GM12878 (cell line): ENCODE measurements around the gene TMEM236. TPM values are rescaled to one million over a fixed set of nuclear protein-coding genes. Genes with fewer than 3 reads are reported as not detected.
"Not testable (repeated sequence)": the region's sequence is repeated elsewhere in the genome, so short reads cannot be mapped to it uniquely, and the experiment has no call there.

Experiments used
- ATAC-seq: fragments of 200-7000 bp; cut with Tn5 transposase; 3 replicates; pipeline ENCODE4 v1.9.1; 2020; ENCODE audit warnings: mild to moderate bottlenecking, moderate library complexity
- BruUV-seq: library from RNA; stranded (reverse); fragments of 400-500 nt; replicated peaks from 2 replicates; lab custom pipeline; 2021; lab: Mats Ljungman, UMichigan
- CTCF ChIA-PET: fragments of 300-600 bp; sonication (Branson Sonifier 250); formaldehyde crosslinking; extraction: SDS; loops from one replicate; lab custom pipeline; 2021; ENCODE audit warnings: inconsistent platforms; lab: Yijun Ruan, JAX
- POLR2A ChIA-PET: fragments of 350-600 bp; formaldehyde crosslinking; extraction: SDS; loops from one replicate; lab custom pipeline; 2021; ENCODE audit warnings: inconsistent platforms; lab: Charles Lee
- RAD21 ChIA-PET: fragments of 300-600 bp; sonication (Branson Sonifier 250); formaldehyde crosslinking; loops from one replicate; lab custom pipeline; 2023; ENCODE audit warnings: antibody characterized with exemption; ENCODE audit not compliant: unreplicated experiment; lab: Charles Lee
- SMC1A ChIA-PET: fragments of 300-600 bp; sonication (Branson Sonifier 250); formaldehyde crosslinking; loops from one replicate; lab custom pipeline; 2023; ENCODE audit not compliant: unreplicated experiment, uncharacterized antibody; lab: Charles Lee
- DNase-seq: peaks from one replicate; pipeline ENCODE4 v3.0.0-alpha.2; 2011; ENCODE audit warnings: low read depth, low spot score
- FAIRE-seq: peaks from 3 replicates; lab custom pipeline; 2011; peaks lifted over from hg19 to GRCh38; lab: Jason Lieb, UNC
- H2AFZ ChIP-seq: 2 replicates; pipeline ENCODE4 v1.6.0; 2011; ENCODE audit warnings: low read depth, low read length, control low read depth; ENCODE audit not compliant: control insufficient read depth
- H3K27ac ChIP-seq: 2 replicates; pipeline ENCODE4 v1.5.1; 2011; ENCODE audit warnings: control low read depth; ENCODE audit not compliant: control insufficient read depth, insufficient read depth
- H3K27me3 ChIP-seq, 2 experiments: replicated peaks in 1 of 2; 2 replicates each; pipeline versions ENCODE4 v1.6.0 to v1.6.1; 2011; ENCODE audit warnings: low read length in 1 of 2; ENCODE audit not compliant: control insufficient read depth in 2 of 2, insufficient read depth in 2 of 2
- H3K36me3 ChIP-seq, 2 experiments: 2 replicates each; pipeline ENCODE4 v1.5.1; 2011; ENCODE audit warnings: low read length in 1 of 2; ENCODE audit not compliant: control insufficient read depth in 2 of 2, insufficient read depth in 2 of 2
- H3K4me1 ChIP-seq: 2 replicates; pipeline ENCODE4 v1.6.1; 2011; ENCODE audit warnings: mild to moderate bottlenecking, low read length, moderate library complexity, mixed read lengths; ENCODE audit not compliant: control insufficient read depth, insufficient read depth
- H3K4me2 ChIP-seq: 2 replicates; pipeline ENCODE4 v1.6.0; 2011; ENCODE audit warnings: control low read depth; ENCODE audit not compliant: control insufficient read depth, insufficient read depth
- H3K4me3 ChIP-seq: fragments of 200-600 bp; sonication (generic); 2 replicates; pipeline ENCODE4 v1.5.1; 2016
- H3K79me2 ChIP-seq: 2 replicates; pipeline ENCODE4 v1.6.0; 2011; ENCODE audit warnings: low read length; ENCODE audit not compliant: control insufficient read depth, insufficient read depth
- H3K9ac ChIP-seq: 2 replicates; pipeline ENCODE4 v1.8.0; 2011; ENCODE audit warnings: low read length, control low read depth, mixed read lengths; ENCODE audit not compliant: control insufficient read depth, insufficient read depth
- H3K9me3 ChIP-seq: replicated peaks from 3 replicates; pipeline ENCODE4 v1.5.1; 2011; ENCODE audit warnings: mild to moderate bottlenecking, low read length; ENCODE audit not compliant: control insufficient read depth, insufficient read depth
- H4K20me1 ChIP-seq: 2 replicates; pipeline ENCODE4 v1.6.0; 2011; ENCODE audit not compliant: control insufficient read depth, insufficient read depth
- ASH2L ChIP-seq: fragments of 300-600, 200-600 bp; sonication (generic); IDR thresholded peaks from 2 replicates; pipeline ENCODE4 v1.6.1; 2017; ENCODE audit warnings: low read depth, mild to moderate bottlenecking, borderline replicate concordance
- ATF3 ChIP-seq: IDR thresholded peaks from 2 replicates; pipeline ENCODE4 v1.6.1; 2011; ENCODE audit warnings: low read depth, mild to moderate bottlenecking, low read length, moderate library complexity, borderline replicate concordance; ENCODE audit errors: extremely low read depth
- ATF7 ChIP-seq: fragments of 450-650 bp; IDR thresholded peaks from 2 replicates; pipeline ENCODE4 v1.6.1; 2016; ENCODE audit warnings: low read depth, mild to moderate bottlenecking
- BRCA1 ChIP-seq: IDR thresholded peaks from 2 replicates; pipeline ENCODE4 v1.6.1; 2011; ENCODE audit warnings: low read depth, low read length, improper control_type of control experiment
- CREB1 ChIP-seq: IDR thresholded peaks from 2 replicates; pipeline ENCODE4 v1.6.1; 2012; ENCODE audit warnings: low read depth, mild to moderate bottlenecking, inconsistent platforms
- JUND ChIP-seq: IDR thresholded peaks from 2 replicates; pipeline ENCODE4 v1.6.1; 2012; ENCODE audit warnings: low read depth, mild to moderate bottlenecking, low read length, improper control_type of control experiment, moderate library complexity
- KAT2A ChIP-seq: conservative IDR thresholded peaks from 2 replicates; pipeline ENCODE4 v1.6.1; 2011; ENCODE audit warnings: low read depth, low read length; ENCODE audit not compliant: control insufficient read depth
- MEF2A ChIP-seq: IDR thresholded peaks from 2 replicates; pipeline ENCODE4 v1.6.1; 2011; ENCODE audit warnings: low read depth, mild to moderate bottlenecking, low read length, moderate library complexity; ENCODE audit not compliant: insufficient read depth
- NR2F1 ChIP-seq: fragments of 450-650 bp; conservative IDR thresholded peaks from 2 replicates; pipeline ENCODE4 v1.6.1; 2017; ENCODE audit warnings: mild to moderate bottlenecking
- PAX8 ChIP-seq: fragments of 450-650 bp; IDR thresholded peaks from 2 replicates; pipeline ENCODE4 v1.6.1; 2017; ENCODE audit warnings: mild to moderate bottlenecking, moderate library complexity
- RFX5 ChIP-seq: IDR thresholded peaks from 2 replicates; pipeline ENCODE4 v1.6.1; 2011; ENCODE audit warnings: low read depth, low read length, improper control_type of control experiment
- RUNX3 ChIP-seq: IDR thresholded peaks from 2 replicates; pipeline ENCODE4 v1.6.1; 2012; ENCODE audit warnings: low read length, inconsistent platforms
- TARDBP ChIP-seq: IDR thresholded peaks from 2 replicates; pipeline ENCODE4 v1.6.1; 2016; ENCODE audit warnings: borderline replicate concordance
- ZNF207 ChIP-seq: fragments of 450-650 bp; IDR thresholded peaks from 2 replicates; pipeline ENCODE4 v1.6.1; 2014; ENCODE audit warnings: antibody characterized with exemption, mild to moderate bottlenecking, borderline replicate concordance
- ZNF384 ChIP-seq: IDR thresholded peaks from 2 replicates; pipeline ENCODE4 v1.6.1; 2012; ENCODE audit warnings: low read depth, mild to moderate bottlenecking, low read length, improper control_type of control experiment, borderline replicate concordance
- WGBS: methylation state at CpG from one replicate; pipeline ENCODE4 v1.1.6; 2016; ENCODE audit warnings: low lambda C conversion rate; ENCODE audit not compliant: insufficient replicate concordance, insufficient coverage; ENCODE audit errors: missing lambda C conversion rate; 5-methylcytosine and 5-hydroxymethylcytosine counted together
- in situ Hi-C: fragments of 300-500 bp; cut with MboI; formaldehyde crosslinking; loops from 9 replicates; pipeline ENCODE4 v1.14.3; 2018; ENCODE audit warnings: mixed read lengths
- intact Hi-C: fragments of 100-400 bp; cut with micrococcal nuclease; formaldehyde crosslinking; loops from one replicate; pipeline ENCODE4 v1.14.2; 2022; ENCODE audit not compliant: unreplicated experiment
- polyA plus RNA-seq, 11 experiments: library from polyadenylated mRNA; depleted of rRNA in 4 of 11; unstranded in 6 of 11; stranded (reverse) in 5 of 11; fragments of >200 nt; fragmentation: Nextera tagmentation in 4 of 11; fragmentation: Illumina TruSeq in 1 of 11; extraction: Ambion mirVana in 4 of 11; extraction: Trizol in 1 of 11; gene quantifications; 1 replicate in 1 of 11; 2 replicates in 10 of 11; pipeline versions ENCODE4 v1.2.1 to v1.2.3, GENCODE V29; 2011 to 2016; ENCODE audit warnings: inconsistent platforms in 2 of 11, missing spikeins in 2 of 11, low read depth in 1 of 11
- total RNA-seq, 4 experiments: library from RNA; depleted of rRNA in 3 of 4; stranded (reverse); fragments of >200 nt in 3 of 4; fragmentation: Illumina TruSeq in 1 of 4; extraction: Trizol in 1 of 4; gene quantifications; 2 replicates each; pipeline versions ENCODE4 v1.2.1 to v1.2.3, GENCODE V29; 2013 to 2021
- TF ChIP-seq, protein P1 (sequence below): fragments of 450-650 bp; IDR thresholded peaks from 2 replicates; pipeline ENCODE4 v1.6.1; 2016; ENCODE audit warnings: mild to moderate bottlenecking
- TF ChIP-seq, protein P2 (sequence below): IDR thresholded peaks from 2 replicates; pipeline ENCODE4 v1.6.1; 2011; ENCODE audit warnings: borderline replicate concordance, low read depth, mild to moderate bottlenecking, moderate library complexity, low read length; ENCODE audit not compliant: insufficient read depth, poor library complexity, severe bottlenecking

The TMEM236 gene
- total and polyA plus RNA-seq, 10 of the 15 experiments (the other 5 are each of a cell fraction or from before 2014, with no cell fraction given), result 0.03 TPM; not detected in 9

- ATAC-seq (no peak), DNase-seq (no peak), FAIRE-seq (no peak)
- in situ Hi-C loops (no loop called here), intact Hi-C loops (no loop called here)
- SMC1A ChIA-PET, result no interaction called here
- Histone ChIP-seq H3K4me2 (no peak overlapping the region), H4K20me1 (no peaks in the 10 kb centered on the region), H3K9me3 (no peaks in the 10 kb centered on the region), H2AFZ (no peak overlapping the region), H3K9ac (no peak overlapping the region), H3K27me3 (no peaks in the 10 kb centered on the region), H3K36me3 (peaks cover 2 to 8% of the 10 kb centered on the region in 2 experiments; a peak in 3 of 4 replicates), H3K4me3 (no peak overlapping the region), H3K4me1 (no peaks in the 10 kb centered on the region), H3K27ac (no peak overlapping the region), H3K79me2 (no peaks in the 10 kb centered on the region)
- BruUV-seq, result no TSS peak
- WGBS, result 98% methylated on average over 4 of the region's 4 CpGs
- RAD21 ChIA-PET, result no interaction called here
- TF ChIP-seq ZNF384, result no peak
- TF ChIP-seq ZNF207, result no peak
- no peak for TF ChIP-seq JUND
- no peak for TF ChIP-seq ATF3
- TF ChIP-seq CREB1, result no peak
- TF ChIP-seq ATF7, result no peak
- TF ChIP-seq PAX8, result no peak
- TF ChIP-seq NR2F1, result no peak
- TF ChIP-seq RUNX3, result no peak
- TF ChIP-seq, protein P1, sequence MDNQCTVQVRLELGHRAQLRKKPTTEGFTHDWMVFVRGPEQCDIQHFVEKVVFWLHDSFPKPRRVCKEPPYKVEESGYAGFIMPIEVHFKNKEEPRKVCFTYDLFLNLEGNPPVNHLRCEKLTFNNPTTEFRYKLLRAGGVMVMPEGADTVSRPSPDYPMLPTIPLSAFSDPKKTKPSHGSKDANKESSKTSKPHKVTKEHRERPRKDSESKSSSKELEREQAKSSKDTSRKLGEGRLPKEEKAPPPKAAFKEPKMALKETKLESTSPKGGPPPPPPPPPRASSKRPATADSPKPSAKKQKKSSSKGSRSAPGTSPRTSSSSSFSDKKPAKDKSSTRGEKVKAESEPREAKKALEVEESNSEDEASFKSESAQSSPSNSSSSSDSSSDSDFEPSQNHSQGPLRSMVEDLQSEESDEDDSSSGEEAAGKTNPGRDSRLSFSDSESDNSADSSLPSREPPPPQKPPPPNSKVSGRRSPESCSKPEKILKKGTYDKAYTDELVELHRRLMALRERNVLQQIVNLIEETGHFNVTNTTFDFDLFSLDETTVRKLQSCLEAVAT, result no peak
- TF ChIP-seq ASH2L, result no peak
- TF ChIP-seq MEF2A, result no peak
- no peak for TF ChIP-seq TARDBP
- no peak for TF ChIP-seq RFX5
- TF ChIP-seq KAT2A, result no peak
- no peak for TF ChIP-seq BRCA1
- TF ChIP-seq, protein P2, sequence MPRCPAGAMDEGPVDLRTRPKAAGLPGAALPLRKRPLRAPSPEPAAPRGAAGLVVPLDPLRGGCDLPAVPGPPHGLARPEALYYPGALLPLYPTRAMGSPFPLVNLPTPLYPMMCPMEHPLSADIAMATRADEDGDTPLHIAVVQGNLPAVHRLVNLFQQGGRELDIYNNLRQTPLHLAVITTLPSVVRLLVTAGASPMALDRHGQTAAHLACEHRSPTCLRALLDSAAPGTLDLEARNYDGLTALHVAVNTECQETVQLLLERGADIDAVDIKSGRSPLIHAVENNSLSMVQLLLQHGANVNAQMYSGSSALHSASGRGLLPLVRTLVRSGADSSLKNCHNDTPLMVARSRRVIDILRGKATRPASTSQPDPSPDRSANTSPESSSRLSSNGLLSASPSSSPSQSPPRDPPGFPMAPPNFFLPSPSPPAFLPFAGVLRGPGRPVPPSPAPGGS, result no peak
- CTCF ChIA-PET, result no interaction called here
- POLR2A ChIA-PET, result no interaction called here
These were observed 35.8 kb upstream of the TMEM236 start for GRCh38 chr10:17716161-17716560.

- H3K79me2 ChIP-seq, H3K27me3 ChIP-seq, FAIRE-seq, H3K36me3 ChIP-seq, CTCF ChIA-PET, H4K20me1 ChIP-seq, SMC1A ChIA-PET, H2AFZ ChIP-seq, RAD21 ChIA-PET, BruUV-seq, H3K27ac ChIP-seq, H3K9ac ChIP-seq, H3K4me2 ChIP-seq, POLR2A ChIA-PET, ATAC-seq, intact Hi-C loops, H3K4me3 ChIP-seq, H3K9me3 ChIP-seq, H3K4me1 ChIP-seq, in situ Hi-C loops, DNase-seq: not testable (repeated sequence)
- 90% methylated on average over 23 of the region's 25 CpGs for WGBS
These were observed 29.5 kb upstream of the TMEM236 start for GRCh38 chr10:17722317-17723014.
